Neural progenitor cell (in vitro differentiated cells): ENCODE measurements around the gene CNOT11. TPM values are rescaled to one million over a fixed set of nuclear protein-coding genes. Genes with fewer than 3 reads are reported as not detected.

Experiments
- DNase-seq: peaks from one replicate; pipeline ENCODE4 v3.0.0-alpha.2; 2016; ENCODE audit warnings: low spot score
- H2AFZ ChIP-seq: fragments of 200-600 bp; sonication (generic); replicated peaks from 2 replicates; pipeline ENCODE4 v1.6.1; 2016; ENCODE audit warnings: antibody characterized with exemption
- H3F3A ChIP-seq: fragments of 200-600 bp; sonication (generic); 2 replicates; pipeline ENCODE4 v1.6.1; 2016; ENCODE audit warnings: antibody characterized with exemption, low read depth
- H3K27ac ChIP-seq: fragments of 200-600 bp; sonication (generic); 2 replicates; pipeline ENCODE4 v1.5.1; 2016; ENCODE audit warnings: mild to moderate bottlenecking
- H3K27me3 ChIP-seq: fragments of 200-600 bp; sonication (generic); 2 replicates; pipeline ENCODE4 v1.6.1; 2016; ENCODE audit warnings: mild to moderate bottlenecking, moderate library complexity
- H3K36me3 ChIP-seq: fragments of 200-600 bp; sonication (generic); 2 replicates; pipeline ENCODE4 v1.5.1; 2016
- H3K4me1 ChIP-seq: fragments of 200-600 bp; sonication (generic); 2 replicates; pipeline ENCODE4 v1.6.1; 2016; ENCODE audit warnings: mixed run types
- H3K4me2 ChIP-seq: fragments of 200-600 bp; sonication (generic); 2 replicates; pipeline ENCODE4 v1.6.1; 2016
- H3K4me3 ChIP-seq: fragments of 200-600 bp; sonication (generic); 2 replicates; pipeline ENCODE4 v1.5.1; 2016
- H3K79me2 ChIP-seq: fragments of 200-600 bp; sonication (generic); 2 replicates; pipeline ENCODE4 v1.6.1; 2016; ENCODE audit warnings: low read depth
- H3K9ac ChIP-seq: fragments of 200-600 bp; sonication (generic); 2 replicates; pipeline ENCODE4 v1.6.1; 2016
- H3K9me3 ChIP-seq: fragments of 200-600 bp; sonication (generic); 2 replicates; pipeline ENCODE4 v1.5.1; 2016; ENCODE audit warnings: low read depth
- H4K20me1 ChIP-seq: fragments of 200-600 bp; sonication (generic); 2 replicates; pipeline ENCODE4 v1.6.1; 2016; ENCODE audit warnings: low read depth
- H3K27ac Mint-ChIP-seq: 3 replicates; pipeline ENCODE4 v1.8.0; 2021; ENCODE audit warnings: mixed read lengths
- H3K27me3 Mint-ChIP-seq: 2 replicates; pipeline ENCODE4 v1.8.0; 2022; ENCODE audit warnings: low read depth, mild to moderate bottlenecking, inconsistent platforms, moderate library complexity, mixed read lengths; ENCODE audit not compliant: insufficient read depth
- H3K36me3 Mint-ChIP-seq: 3 replicates; pipeline ENCODE4 v1.8.0; 2021; ENCODE audit warnings: mixed read lengths
- H3K4me1 Mint-ChIP-seq: 3 replicates; pipeline ENCODE4 v1.8.0; 2021; ENCODE audit warnings: mixed read lengths
- H3K4me3 Mint-ChIP-seq: 3 replicates; pipeline ENCODE4 v1.8.0; 2021; ENCODE audit warnings: mild to moderate bottlenecking, moderate library complexity, mixed read lengths
- H3K9me3 Mint-ChIP-seq: 3 replicates; pipeline ENCODE4 v1.8.0; 2020; ENCODE audit warnings: mixed read lengths
- EZH2 ChIP-seq: fragments of 200-600 bp; sonication (generic); IDR thresholded peaks from 2 replicates; pipeline ENCODE4 v1.6.1; 2017; ENCODE audit warnings: antibody characterized with exemption, mild to moderate bottlenecking, moderate library complexity
- EZH2phosphoT487 ChIP-seq: fragments of 200-600 bp; sonication (generic); IDR thresholded peaks from 2 replicates; pipeline ENCODE4 v1.6.1; 2017; ENCODE audit warnings: antibody characterized with exemption
- total RNA-seq: library from RNA; depleted of rRNA; stranded (reverse); fragments of >200 nt; gene quantifications from 2 replicates; pipeline ENCODE4 v1.2.3, GENCODE V29; 2015; ENCODE audit warnings: low replicate concordance
- TF ChIP-seq, protein P1 (sequence below): fragments of 200-600 bp; sonication (generic); IDR thresholded peaks from 2 replicates; pipeline ENCODE4 v1.5.1; 2017; ENCODE audit warnings: antibody characterized with exemption, mild to moderate bottlenecking

The CNOT11 gene
- total RNA-seq, 1 donor from 2014 or later = 39.0 TPM

DNA sequence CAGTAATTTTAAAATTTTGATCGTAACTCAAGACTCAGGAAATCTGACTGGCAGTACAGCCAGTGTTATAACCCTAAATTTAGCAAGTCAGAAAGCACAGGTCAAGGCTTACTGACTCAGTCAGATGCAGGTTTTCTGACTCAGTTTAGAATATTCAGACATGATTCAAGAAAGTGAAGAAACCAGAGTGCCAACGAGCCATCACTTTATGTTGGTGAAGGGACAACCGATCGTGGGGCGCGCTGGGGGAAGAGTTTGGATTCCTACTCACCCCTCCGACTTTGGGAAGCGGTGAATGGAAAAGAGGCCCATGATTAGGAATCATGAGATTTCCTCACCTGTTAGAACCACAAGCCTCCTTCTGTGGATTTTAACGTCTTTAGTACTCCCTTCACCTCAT is 54.8 kb downstream of the CNOT11 start:
- peaks cover 12% of the 10 kb centered on the region for H3K27me3 ChIP-seq
- H2AFZ ChIP-seq = peak overlapping the region; percentile 87
- TF ChIP-seq EZH2 = no peak
- TF ChIP-seq, protein P1, sequence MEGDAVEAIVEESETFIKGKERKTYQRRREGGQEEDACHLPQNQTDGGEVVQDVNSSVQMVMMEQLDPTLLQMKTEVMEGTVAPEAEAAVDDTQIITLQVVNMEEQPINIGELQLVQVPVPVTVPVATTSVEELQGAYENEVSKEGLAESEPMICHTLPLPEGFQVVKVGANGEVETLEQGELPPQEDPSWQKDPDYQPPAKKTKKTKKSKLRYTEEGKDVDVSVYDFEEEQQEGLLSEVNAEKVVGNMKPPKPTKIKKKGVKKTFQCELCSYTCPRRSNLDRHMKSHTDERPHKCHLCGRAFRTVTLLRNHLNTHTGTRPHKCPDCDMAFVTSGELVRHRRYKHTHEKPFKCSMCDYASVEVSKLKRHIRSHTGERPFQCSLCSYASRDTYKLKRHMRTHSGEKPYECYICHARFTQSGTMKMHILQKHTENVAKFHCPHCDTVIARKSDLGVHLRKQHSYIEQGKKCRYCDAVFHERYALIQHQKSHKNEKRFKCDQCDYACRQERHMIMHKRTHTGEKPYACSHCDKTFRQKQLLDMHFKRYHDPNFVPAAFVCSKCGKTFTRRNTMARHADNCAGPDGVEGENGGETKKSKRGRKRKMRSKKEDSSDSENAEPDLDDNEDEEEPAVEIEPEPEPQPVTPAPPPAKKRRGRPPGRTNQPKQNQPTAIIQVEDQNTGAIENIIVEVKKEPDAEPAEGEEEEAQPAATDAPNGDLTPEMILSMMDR = no peak
- TF ChIP-seq EZH2phosphoT487 = no peak
- H3K4me3 Mint-ChIP-seq = peak overlapping the region; percentile 92
- peaks cover 2% of the 10 kb centered on the region for H3K27me3 Mint-ChIP-seq
- H3F3A ChIP-seq = no peaks in the 10 kb centered on the region
- peak overlapping the region; percentile 85 for H3K4me2 ChIP-seq
- no peaks in the 10 kb centered on the region for H3K36me3 ChIP-seq
- H3K4me3 ChIP-seq = peak overlapping the region; percentile 62
- peaks cover 17% of the 10 kb centered on the region for H3K36me3 Mint-ChIP-seq
- peak overlapping the region; percentile 66 for H3K27ac Mint-ChIP-seq
- H4K20me1 ChIP-seq = peaks cover 38% of the 10 kb centered on the region
- peaks cover 3% of the 10 kb centered on the region for H3K9me3 Mint-ChIP-seq
- no peaks in the 10 kb centered on the region for H3K9me3 ChIP-seq
- H3K79me2 ChIP-seq = peaks cover 55% of the 10 kb centered on the region
- no peak for DNase-seq
- no peak overlapping the region for H3K27ac ChIP-seq
- peaks cover 11% of the 10 kb centered on the region for H3K4me1 ChIP-seq
- peaks cover 31% of the 10 kb centered on the region for H3K4me1 Mint-ChIP-seq
- H3K9ac ChIP-seq = no peak overlapping the region

DNA sequence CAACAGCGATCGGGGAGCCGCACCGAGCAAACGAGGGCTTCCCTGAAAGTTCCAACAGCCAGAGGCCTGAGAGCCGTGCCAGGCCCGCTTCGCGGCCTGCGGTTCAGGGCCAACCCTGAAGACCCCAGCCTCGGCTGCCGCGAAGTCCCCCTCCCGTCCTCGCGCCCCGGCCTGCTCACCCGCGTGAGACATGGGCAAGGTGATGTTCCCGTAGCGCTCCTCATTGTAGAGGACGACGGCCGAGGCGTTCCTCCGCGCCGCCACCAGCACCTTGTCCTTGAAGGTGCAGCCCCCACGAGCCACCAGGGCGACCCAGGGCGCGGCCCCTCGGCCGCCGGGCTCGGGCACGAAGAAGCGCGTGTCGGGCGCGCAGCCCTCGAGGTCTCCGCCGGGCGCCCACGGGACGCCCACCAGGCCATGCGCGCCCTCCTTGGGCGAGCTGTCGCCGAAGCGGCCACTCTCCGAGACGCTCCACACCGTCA is 55.3 kb downstream of the CNOT11 start:
- H3K36me3 Mint-ChIP-seq = peaks cover 16% of the 10 kb centered on the region
- DNase-seq = peak; percentile 54
- peaks cover 31% of the 10 kb centered on the region for H3K4me1 Mint-ChIP-seq
- peaks cover 2% of the 10 kb centered on the region for H3K9me3 Mint-ChIP-seq
- H3K27me3 Mint-ChIP-seq = peaks cover 2% of the 10 kb centered on the region
- TF ChIP-seq EZH2phosphoT487 (no peak), EZH2 (peak; percentile 49)
- peak overlapping the region; percentile 62 for H3K4me3 ChIP-seq
- H3K4me2 ChIP-seq = peak overlapping the region; percentile 85
- H3K36me3 ChIP-seq = no peaks in the 10 kb centered on the region
- H2AFZ ChIP-seq = peak overlapping the region; percentile 87
- peak overlapping the region; percentile 92 for H3K4me3 Mint-ChIP-seq
- H3K4me1 ChIP-seq = peaks cover 11% of the 10 kb centered on the region
- H3K9ac ChIP-seq = no peak overlapping the region
- peaks cover 38% of the 10 kb centered on the region for H4K20me1 ChIP-seq
- no peaks in the 10 kb centered on the region for H3K9me3 ChIP-seq
- no peaks in the 10 kb centered on the region for H3F3A ChIP-seq
- peak overlapping the region; percentile 66 for H3K27ac Mint-ChIP-seq
- no peak overlapping the region for H3K27ac ChIP-seq
- H3K79me2 ChIP-seq = peaks cover 53% of the 10 kb centered on the region
- peaks cover 12% of the 10 kb centered on the region for H3K27me3 ChIP-seq

DNA sequence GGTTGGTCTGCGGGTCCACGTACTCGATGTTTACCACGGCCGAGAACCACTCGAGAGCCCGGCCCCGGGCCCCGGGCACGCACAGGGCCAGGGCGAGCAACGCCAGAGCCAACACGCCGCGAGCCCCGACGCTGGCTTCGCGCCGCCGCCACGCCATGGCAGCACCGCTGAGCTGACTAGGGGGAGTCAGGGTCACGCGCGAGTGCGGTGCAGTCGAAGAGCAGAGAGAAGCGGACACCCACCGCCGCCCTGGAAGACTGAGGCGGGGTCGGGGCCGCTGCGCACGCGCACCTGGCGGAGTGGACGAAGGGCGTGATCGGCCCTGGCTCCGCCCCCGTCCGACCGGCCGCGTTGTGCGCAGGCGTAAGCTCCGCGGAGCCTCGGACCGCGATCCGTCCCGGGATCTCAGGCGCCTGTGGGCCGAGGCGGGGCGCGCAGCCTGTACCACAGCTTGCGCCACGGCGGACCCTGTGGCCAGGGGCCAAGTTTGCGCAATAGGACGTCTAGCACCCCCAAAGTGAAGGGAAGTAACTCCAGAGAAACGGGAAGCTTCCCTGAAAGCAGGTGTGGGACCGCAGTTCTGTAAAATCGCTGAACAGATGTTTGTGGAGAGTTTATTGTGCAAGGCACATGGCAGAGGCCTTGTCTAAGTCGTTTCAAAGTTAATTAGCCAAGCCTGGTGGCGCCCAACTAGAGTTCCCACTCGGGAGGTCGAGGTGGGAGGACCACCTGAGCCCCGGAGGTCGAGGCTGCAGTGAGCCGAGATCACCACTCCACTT is 55.9 kb downstream of the CNOT11 start, which contains the start of gene RNF149:
TSS of gene RNF149 (minus strand) at position 270 of the 779 bp plus-strand sequence. CDS start at position 157, 113 bp downstream.
- H3K36me3 Mint-ChIP-seq = peaks cover 16% of the 10 kb centered on the region
- peak within 1 kb of the TSS; percentile 62 for H3K4me3 ChIP-seq
- TF ChIP-seq, protein P1 = no peak
- TF ChIP-seq EZH2phosphoT487 (no peak), EZH2 (peak; percentile 27)
- DNase-seq = peak; percentile 93
- H3K9me3 ChIP-seq = no peaks in the 10 kb centered on the region
- H3K9me3 Mint-ChIP-seq = peaks cover 2% of the 10 kb centered on the region
- H3F3A ChIP-seq = no peaks in the 10 kb centered on the region
- peaks cover 12% of the 10 kb centered on the region for H3K27me3 ChIP-seq
- peak within 1 kb of the TSS; percentile 92 for H3K4me3 Mint-ChIP-seq
- peaks cover 47% of the 10 kb centered on the region for H3K79me2 ChIP-seq
- H4K20me1 ChIP-seq = peaks cover 37% of the 10 kb centered on the region
- H3K4me2 ChIP-seq = peak within 1 kb of the TSS; percentile 85
- peak within 1 kb of the TSS; percentile 66 for H3K27ac Mint-ChIP-seq
- no peak within 1 kb of the TSS for H3K9ac ChIP-seq
- peak within 1 kb of the TSS; percentile 92 for H2AFZ ChIP-seq
- H3K27ac ChIP-seq = no peak within 1 kb of the TSS
- H3K36me3 ChIP-seq = no peaks in the 10 kb centered on the region
- H3K27me3 Mint-ChIP-seq = peaks cover 2% of the 10 kb centered on the region
- peaks cover 31% of the 10 kb centered on the region for H3K4me1 Mint-ChIP-seq
- H3K4me1 ChIP-seq = peaks cover 11% of the 10 kb centered on the region
